A673 (cell line): Measurements from ENCODE around the gene SLC30A1.

Experiments used
- EZH2 ChIP-seq: fragments of 200-600 bp; sonication (generic); IDR thresholded peaks from 2 replicates; pipeline ENCODE4 v1.6.1; 2017; ENCODE audit warnings: borderline replicate concordance, low read depth, mild to moderate bottlenecking, mixed read lengths, antibody characterized with exemption, low read length; ENCODE audit not compliant: poor library complexity, severe bottlenecking
- TF ChIP-seq, protein P1 (sequence below): fragments of 300-800, 200-600 bp; sonication (generic); conservative IDR thresholded peaks from 2 replicates; pipeline ENCODE4 v1.5.1; 2017; ENCODE audit warnings: low read depth, mild to moderate bottlenecking, antibody characterized with exemption, low read length, moderate library complexity, mixed read lengths

DNA sequence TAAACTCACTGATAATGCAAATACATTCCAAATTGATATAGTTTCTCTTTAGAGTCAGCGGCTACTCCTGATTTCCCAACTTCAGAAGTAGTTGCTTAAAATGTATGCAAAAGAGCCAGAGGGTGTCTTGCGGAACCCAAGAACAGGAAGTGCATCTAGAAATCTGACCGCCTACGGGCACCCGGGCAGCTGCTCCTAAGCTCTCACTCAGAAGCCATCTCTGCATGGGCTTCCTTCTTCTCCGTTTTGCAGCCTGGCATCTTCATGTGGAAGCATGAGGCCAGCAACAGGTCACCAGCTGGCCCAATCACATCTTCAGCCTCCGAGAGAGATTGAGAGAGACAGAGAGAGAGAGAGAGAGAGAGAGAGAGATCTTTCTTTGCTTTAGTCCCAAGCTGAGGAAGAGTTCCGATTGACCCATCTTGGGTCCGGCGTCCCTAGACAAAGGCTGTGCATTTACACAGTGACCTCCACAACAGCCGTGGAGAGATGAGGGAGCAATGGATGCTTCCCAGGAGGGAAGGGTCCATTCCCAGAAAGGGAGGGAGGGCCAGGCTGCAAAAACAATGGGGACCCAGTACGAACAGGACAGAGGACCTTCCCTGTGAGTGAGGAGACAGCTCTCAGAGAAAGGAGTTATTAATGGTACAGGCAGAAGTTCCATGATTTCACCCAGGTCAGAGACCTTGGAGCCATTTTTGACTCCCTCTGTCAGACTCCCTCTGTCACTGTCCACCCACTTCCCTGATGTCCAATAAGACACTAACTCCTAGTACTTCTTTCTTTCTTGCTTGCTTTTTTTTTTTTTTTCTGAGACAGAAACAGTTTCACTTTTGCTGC, 28.2 kb upstream of the SLC30A1 start:
- TF ChIP-seq, protein P1, sequence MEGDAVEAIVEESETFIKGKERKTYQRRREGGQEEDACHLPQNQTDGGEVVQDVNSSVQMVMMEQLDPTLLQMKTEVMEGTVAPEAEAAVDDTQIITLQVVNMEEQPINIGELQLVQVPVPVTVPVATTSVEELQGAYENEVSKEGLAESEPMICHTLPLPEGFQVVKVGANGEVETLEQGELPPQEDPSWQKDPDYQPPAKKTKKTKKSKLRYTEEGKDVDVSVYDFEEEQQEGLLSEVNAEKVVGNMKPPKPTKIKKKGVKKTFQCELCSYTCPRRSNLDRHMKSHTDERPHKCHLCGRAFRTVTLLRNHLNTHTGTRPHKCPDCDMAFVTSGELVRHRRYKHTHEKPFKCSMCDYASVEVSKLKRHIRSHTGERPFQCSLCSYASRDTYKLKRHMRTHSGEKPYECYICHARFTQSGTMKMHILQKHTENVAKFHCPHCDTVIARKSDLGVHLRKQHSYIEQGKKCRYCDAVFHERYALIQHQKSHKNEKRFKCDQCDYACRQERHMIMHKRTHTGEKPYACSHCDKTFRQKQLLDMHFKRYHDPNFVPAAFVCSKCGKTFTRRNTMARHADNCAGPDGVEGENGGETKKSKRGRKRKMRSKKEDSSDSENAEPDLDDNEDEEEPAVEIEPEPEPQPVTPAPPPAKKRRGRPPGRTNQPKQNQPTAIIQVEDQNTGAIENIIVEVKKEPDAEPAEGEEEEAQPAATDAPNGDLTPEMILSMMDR = no peak
- no peak for TF ChIP-seq EZH2
